ENCODE data around the gene DEPDC5. TPM values are rescaled to one million over a fixed set of nuclear protein-coding genes. Genes with fewer than 3 reads are reported as not detected.
"Not testable (repeated sequence)": the region's sequence is repeated elsewhere in the genome, so short reads cannot be mapped to it uniquely, and the experiment has no call there.

DEPDC5 gene
- total RNA-seq, 1 donor from 2014 or later = 42.9 TPM

DNA sequence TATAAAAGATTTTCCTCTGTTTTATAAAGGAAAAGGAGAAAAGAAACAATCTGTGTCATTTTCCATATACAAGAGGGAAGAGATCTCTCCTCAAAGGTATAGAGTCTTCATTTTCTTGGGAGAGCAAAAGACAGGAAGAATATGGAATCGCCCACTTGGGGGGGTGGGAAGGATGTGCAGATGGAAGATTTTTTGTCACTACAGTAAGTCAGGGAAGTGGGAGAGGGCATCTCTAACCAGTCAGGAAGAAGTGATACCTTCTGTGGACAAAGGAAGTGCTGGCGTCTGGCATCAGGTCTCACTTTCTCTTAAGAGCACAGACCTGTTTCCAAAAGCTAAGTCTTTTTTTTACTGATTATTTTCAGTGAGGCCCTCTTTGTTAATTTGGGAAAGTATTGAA, 5.3 kb upstream of the DEPDC5 start:
- intact Hi-C loops (cut with micrococcal nuclease) = loop anchor here (2.0 kb wide), 1 partner anchor 252 kb away; the partner anchor contains the start of gene SFI1

DNA sequence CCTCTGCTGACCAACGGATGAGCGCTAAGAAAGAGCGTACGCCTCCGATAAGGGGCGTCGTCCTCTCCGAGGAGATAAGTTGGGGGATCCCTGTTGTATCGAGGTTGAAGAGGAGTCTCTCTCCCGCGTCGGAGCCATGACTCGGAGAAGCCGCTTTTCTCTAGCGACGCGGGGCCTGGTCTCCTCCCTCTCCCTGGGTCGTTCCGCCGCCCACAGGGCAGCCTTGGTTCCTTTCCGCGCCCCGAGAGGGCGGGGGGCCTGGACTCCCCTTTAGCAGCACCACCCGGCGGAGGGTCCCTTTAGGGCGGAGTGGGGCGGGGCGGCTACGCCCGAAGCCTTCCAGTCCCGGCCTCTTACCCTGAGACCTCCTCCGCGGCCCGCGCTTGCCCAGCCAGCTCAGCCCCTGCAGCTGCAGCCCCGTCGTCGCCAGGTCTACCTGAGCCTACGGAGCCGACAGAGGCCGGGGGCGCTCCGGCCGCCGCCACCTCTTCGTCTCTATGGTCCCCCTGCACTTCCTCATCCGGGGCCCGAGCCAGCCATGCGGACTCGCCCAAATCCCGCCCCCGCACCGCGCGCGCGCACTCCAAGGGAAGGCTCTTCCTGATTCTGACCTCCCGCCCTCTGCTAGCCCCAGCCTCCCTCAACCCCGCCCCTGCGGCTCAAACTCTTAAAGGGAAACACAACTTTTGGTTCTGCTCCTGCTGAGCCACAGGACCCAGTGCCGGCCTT, 4.0 kb upstream of the DEPDC5 start, which contains the start of gene PRR14L:
Gene PRR14L (minus strand): TSS at position 497 of the 729 bp plus-strand sequence. CDS start 11,272 bp downstream, outside the sequence.
- intact Hi-C loops (cut with micrococcal nuclease) = loop anchor here (1.0 to 5.0 kb wide), 10 partner anchors 73 to 725 kb away; partner anchors contain the start of genes EIF4ENIF1, FBXO7, PATZ1 and PIK3IP1

DNA sequence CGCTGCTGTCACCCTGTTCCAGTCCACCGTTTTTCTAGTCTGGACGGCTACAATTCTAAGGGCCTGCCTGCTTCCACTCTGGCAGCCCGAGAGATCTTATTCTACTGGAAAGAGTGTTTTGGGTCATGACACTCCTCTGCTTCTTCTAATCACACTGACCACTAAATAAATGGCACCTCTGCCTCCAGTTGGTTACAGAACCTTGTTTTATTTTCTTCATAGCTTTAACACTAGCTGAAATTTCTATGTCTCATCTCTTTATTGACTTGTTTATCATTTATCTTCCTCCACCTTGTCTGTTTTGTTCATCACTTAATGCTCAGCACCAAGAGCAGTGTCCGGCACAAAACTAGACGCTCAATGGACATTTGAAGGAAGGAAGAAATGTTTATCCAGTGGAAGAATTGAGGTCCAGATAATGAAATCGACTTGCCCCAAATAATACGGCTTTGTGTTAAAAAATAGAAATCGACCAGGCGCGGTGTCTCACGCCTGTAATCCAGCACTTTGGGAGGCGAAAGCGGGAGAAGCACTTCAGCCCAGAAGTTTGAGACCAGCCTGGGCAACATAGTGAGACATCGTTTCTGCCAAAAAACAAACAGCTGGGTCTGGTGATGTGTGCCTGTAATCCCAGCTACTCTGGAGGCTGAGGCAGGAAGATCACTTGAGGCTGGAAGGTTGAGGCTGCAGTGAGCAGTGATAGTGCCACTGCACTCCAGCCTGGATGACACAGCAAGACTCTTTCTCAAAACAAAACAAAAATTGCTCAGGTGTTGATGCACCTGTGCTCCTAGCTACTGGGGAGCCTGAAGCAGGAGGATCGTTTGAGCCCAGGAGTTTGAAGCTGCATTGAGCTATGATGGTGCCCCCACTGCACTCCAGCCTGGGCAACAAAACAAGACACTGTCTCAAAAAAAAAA, 3.2 kb upstream of the DEPDC5 start:
- intact Hi-C loops (cut with micrococcal nuclease) = loop anchor here (1.0 to 5.0 kb wide), 9 partner anchors 74 to 724 kb away; partner anchors contain the start of genes EIF4ENIF1, FBXO7, PATZ1 and PIK3IP1

DNA sequence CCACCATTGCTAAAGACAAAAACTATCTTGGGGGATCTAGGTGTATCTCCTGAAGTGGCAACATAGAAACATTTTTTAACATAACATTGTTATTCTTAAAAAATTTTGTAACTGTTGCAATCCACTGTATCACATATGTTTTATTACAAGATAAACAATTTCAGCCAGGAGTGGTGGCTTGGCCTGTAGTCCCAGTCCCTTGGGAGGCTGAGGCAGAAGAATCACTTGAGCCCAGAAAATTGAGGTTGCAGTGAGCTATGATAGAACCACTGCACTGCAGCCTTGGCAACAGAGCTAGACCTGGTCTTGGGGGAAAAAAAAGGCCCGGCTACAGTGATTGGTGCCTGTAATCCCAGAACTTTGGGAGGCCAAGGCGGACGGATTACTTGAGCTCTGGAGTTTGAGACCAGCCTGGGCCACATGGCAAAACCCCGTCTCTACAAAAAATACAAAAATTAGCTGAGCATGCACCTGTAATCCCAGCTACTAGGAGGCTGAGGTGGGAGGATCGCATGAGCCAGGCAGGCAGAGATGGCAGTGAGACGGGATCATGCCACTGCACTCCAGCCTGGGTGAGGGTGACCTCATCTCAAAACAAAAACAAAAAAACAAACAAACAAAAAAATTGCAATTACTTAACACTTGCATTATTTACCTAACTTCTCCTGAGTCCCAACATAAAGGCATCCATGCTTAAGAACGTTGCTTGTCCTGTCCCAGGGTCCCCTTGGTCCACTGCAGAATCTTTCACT, 1.5 kb upstream of the DEPDC5 start:
- intact Hi-C loops (cut with micrococcal nuclease) = loop anchor here (5.0 kb wide), 4 partner anchors 385 to 660 kb away; partner anchors contain the start of genes PATZ1, PIK3IP1 and RTCB

DNA sequence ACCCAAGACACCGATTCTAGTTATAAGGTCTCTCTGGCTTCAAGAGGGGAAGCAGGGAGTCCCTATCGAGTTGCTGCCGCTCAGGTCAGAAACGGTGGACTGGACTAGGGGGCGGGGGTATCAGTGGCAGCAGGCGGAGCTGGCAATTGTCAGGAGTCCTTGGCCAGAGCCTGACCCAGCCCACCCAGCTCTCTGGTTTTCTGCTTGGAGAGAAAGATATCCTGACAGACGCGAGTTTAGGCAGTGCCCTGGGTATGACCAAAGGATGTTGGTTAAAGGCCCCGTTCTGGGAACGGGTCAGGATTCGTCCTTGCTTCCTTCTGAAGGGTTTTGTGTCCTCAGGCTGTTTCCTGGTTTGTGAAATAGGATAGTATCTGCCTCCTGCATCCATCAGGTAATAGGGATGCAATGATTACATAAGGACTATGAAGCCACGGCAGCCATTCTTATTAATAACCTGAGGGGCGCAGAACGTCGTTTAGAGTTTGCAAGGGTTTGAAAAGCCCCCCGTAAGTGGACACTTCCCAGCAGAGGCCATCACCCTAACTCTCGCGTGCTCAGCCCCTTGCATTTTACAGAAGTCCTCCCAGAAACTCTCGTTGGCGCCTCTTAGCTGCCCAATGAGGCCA, 700 bp upstream of the DEPDC5 start:
- intact Hi-C loops (cut with micrococcal nuclease) = loop anchor here (1.0 to 5.0 kb wide), 5 partner anchors 61 to 659 kb away; partner anchors contain the start of genes PATZ1, PIK3IP1 and RTCB

- intact Hi-C loops (cut with micrococcal nuclease) = loop anchor here (1.0 to 5.0 kb wide), 5 partner anchors 356 to 657 kb away; partner anchors contain the start of genes DRG1, PATZ1, PIK3IP1 and RTCB
Observed at GRCh38 chr22:31754813-31755212, 994 bp downstream of the DEPDC5 start.

GRCh38 chr22:31757265-31757664, 3.4 kb downstream of the DEPDC5 start:
- intact Hi-C loops (cut with micrococcal nuclease) = no loop called here

DNA sequence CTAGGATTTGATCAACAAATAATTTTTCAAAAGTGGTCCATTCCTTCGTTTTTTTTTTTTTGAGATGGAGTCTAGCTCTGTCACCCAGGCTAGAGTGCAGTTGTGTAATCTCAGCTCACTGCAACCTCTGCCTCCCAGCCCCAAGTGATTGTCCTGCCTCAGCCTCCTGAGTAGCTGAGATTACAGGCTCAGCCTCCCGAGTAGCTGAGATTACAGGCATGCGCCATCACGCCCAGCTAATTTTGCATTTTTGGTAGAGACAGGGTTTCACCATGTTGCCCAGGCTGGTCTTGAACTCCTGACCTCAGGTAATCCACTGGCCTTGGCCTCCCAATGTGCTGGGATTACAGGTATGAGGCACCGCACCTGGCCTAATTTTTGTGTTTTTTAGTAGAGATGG, 5.0 kb downstream of the DEPDC5 start:
- intact Hi-C loops (cut with micrococcal nuclease) = not testable (repeated sequence)

- intact Hi-C loops (cut with micrococcal nuclease) = no loop called here
Observed at GRCh38 chr22:31764785-31765184, 11.0 kb downstream of the DEPDC5 start.

GRCh38 chr22:31768422-31769059, 14.7 kb downstream of the DEPDC5 start:
- intact Hi-C loops (cut with micrococcal nuclease) = no loop called here

DNA sequence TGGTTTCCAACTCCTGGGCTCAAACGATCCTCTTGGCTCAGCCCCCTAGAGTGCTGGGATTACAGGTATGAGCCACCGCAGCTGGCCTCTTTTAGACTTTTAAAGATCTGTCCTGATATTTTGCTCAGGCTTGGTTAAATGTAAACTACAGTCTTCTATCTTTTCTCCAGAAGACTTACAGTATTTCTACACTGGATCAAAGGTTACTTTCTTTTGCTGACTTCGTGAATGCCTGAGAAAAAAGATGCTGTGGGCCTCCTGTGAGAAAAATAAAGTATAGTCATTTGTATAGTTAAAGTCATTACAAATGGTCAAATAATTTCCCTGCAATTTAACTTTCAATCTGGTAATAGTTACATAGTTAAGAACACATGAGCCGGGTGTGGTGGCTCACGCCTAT, 19.6 kb downstream of the DEPDC5 start:
- intact Hi-C loops (cut with micrococcal nuclease) = no loop called here

DNA sequence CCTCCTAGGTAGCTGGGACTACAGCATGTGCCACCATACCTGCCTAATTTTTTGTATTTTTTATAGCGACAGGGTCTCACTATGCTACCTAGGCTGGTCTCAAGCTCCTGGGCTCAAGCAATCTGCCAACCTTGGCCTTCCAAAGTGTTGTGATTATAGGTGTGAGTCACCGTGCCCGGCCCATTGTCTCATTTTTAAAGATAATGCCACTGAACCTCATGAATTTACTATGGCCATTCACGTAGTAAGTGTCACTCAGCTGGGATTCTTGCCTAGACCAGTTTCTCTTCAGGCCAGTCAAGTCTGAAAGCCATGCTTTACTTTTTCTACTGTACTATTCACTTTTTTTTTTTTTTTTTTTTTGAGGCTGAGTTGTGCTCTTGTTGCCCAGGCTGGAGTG, 22.4 kb downstream of the DEPDC5 start:
- intact Hi-C loops (cut with micrococcal nuclease) = no loop called here

DNA sequence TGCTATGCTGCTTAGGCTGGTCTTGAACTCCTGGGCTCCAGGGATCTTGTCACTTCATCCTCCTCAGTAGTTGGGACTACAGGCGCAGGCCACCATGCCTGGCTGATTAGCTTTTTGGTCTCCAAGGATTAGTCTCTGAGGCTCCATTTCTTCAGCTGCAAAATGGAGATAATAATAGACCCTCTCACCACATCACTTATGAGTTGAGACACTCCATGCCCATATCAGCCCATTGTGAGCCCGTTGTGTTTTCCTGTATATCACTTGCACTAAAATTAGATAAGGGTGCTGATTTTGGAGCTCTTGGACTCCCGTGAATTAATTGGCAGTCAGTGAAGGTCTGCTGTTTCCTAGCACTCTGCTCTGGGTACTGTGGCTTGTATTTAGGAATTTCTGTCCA, 36.0 kb downstream of the DEPDC5 start:
- intact Hi-C loops (cut with micrococcal nuclease) = no loop called here

GRCh38 chr22:31790240-31790639, 36.4 kb downstream of the DEPDC5 start:
- intact Hi-C loops (cut with micrococcal nuclease) = no loop called here

DNA sequence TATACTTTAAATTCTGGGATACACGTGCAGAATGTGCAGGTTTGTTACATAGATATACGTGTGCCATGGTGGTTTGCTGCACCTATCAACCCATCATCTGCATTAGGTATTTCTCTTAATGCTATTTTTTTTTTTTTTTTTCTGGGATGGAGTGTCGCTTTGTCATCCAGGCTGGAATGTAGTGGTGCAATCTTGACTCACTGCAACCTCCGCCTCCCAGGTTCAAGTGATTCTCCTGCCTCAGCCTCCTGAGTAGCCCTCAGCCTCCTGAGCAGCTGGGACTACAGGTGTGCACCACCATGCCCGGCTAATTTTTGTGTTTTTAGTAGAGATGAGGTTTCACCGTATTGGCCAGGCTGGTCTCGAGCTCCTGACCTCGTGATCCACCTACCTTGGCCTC, 45.5 kb downstream of the DEPDC5 start:
- intact Hi-C loops (cut with micrococcal nuclease) = not testable (repeated sequence)

GRCh38 chr22:31800065-31800464, 46.2 kb downstream of the DEPDC5 start:
- intact Hi-C loops (cut with micrococcal nuclease) = no loop called here

DNA sequence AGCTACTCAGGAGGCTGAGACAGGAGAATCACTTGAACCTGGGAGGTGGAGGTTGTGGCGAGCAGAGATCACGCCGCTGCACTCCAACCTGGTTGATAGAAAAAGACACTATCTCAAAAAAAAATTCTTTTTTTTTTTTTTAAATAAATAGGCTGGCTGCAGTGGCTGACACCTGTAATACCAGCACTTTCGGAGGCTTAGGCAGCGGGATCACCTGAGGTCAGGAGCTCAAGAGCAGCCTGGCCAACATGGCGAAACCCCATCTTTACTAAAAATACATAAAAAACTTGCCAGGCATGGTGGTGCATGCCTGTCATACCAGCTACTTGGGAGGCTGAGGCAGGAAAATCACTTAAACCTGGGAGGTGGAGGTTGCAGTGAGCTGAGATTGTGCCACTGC, 47.0 kb downstream of the DEPDC5 start:
- intact Hi-C loops (cut with micrococcal nuclease) = not testable (repeated sequence)

- intact Hi-C loops (cut with micrococcal nuclease) = no loop called here
Observed at GRCh38 chr22:31802575-31802974, 48.8 kb downstream of the DEPDC5 start.

- intact Hi-C loops (cut with micrococcal nuclease) = no loop called here
Observed at GRCh38 chr22:31806751-31807150, 52.9 kb downstream of the DEPDC5 start.
